Astrocyte of the hippocampus (primary cell): ENCODE data around the gene NAMPT.
A peak's percentile ranks its signal among the peaks of the same experiment; 100 is the strongest.
"Not testable (repeated sequence)": the region's sequence is repeated elsewhere in the genome, so short reads cannot be mapped to it uniquely, and the experiment has no call there.

Experiments used
- DNase-seq: peaks from one replicate; pipeline ENCODE4 v3.0.0; 2011; ENCODE audit warnings: low read depth, low spot score

The NAMPT gene

GRCh38 chr7:106304568-106304967 is 19.8 kb upstream of the NAMPT start:
- no peak for DNase-seq

GRCh38 chr7:106298631-106299030 is 13.8 kb upstream of the NAMPT start:
- not testable (repeated sequence) for DNase-seq

- DNase-seq = not testable (repeated sequence)
These were observed 13.4 kb upstream of the NAMPT start for GRCh38 chr7:106298155-106298554.

- DNase-seq = no peak
These were observed 9.6 kb upstream of the NAMPT start for GRCh38 chr7:106294334-106294733.

- DNase-seq = no peak
These were observed 6.5 kb upstream of the NAMPT start for GRCh38 chr7:106291247-106291646.

GRCh38 chr7:106290319-106290718 is 5.5 kb upstream of the NAMPT start:
- no peak for DNase-seq

GRCh38 chr7:106289848-106290247 is 5.1 kb upstream of the NAMPT start:
- DNase-seq = peak; percentile 48

- no peak for DNase-seq
These were observed 3.5 kb upstream of the NAMPT start for GRCh38 chr7:106288263-106288662.

- DNase-seq = no peak
These were observed 3.0 kb upstream of the NAMPT start for GRCh38 chr7:106287786-106288185.

GRCh38 chr7:106285855-106286492 is 1.2 kb upstream of the NAMPT start:
- peak; percentile 55 for DNase-seq

- peak; percentile 99 for DNase-seq
These were observed 470 bp upstream of the NAMPT start for GRCh38 chr7:106285051-106285854.

GRCh38 chr7:106283831-106284713 is 711 bp downstream of the NAMPT start:
- DNase-seq = peak; percentile 74

GRCh38 chr7:106283501-106283830 is 1.3 kb downstream of the NAMPT start:
- DNase-seq = no peak

GRCh38 chr7:106282852-106283251 is 1.9 kb downstream of the NAMPT start:
- no peak for DNase-seq

GRCh38 chr7:106282390-106282789 is 2.4 kb downstream of the NAMPT start:
- DNase-seq = no peak

GRCh38 chr7:106281585-106282318 is 3.0 kb downstream of the NAMPT start:
- DNase-seq = no peak

GRCh38 chr7:106281127-106281526 is 3.7 kb downstream of the NAMPT start:
- DNase-seq = no peak

GRCh38 chr7:106279425-106280197 is 5.2 kb downstream of the NAMPT start:
- DNase-seq = no peak

GRCh38 chr7:106278695-106279094 is 6.1 kb downstream of the NAMPT start:
- DNase-seq = no peak

GRCh38 chr7:106277976-106278375 is 6.8 kb downstream of the NAMPT start:
- DNase-seq = peak; percentile 20

- DNase-seq = no peak
These were observed 8.3 kb downstream of the NAMPT start for GRCh38 chr7:106276513-106276912.
